ENCODE data around the gene DOCK1. TPM values are rescaled to one million over a fixed set of nuclear protein-coding genes. Genes with fewer than 3 reads are reported as not detected.

Gene DOCK1
- total RNA-seq, 2 donors from 2014 or later, result 52.9 to 76.7 TPM

DNA sequence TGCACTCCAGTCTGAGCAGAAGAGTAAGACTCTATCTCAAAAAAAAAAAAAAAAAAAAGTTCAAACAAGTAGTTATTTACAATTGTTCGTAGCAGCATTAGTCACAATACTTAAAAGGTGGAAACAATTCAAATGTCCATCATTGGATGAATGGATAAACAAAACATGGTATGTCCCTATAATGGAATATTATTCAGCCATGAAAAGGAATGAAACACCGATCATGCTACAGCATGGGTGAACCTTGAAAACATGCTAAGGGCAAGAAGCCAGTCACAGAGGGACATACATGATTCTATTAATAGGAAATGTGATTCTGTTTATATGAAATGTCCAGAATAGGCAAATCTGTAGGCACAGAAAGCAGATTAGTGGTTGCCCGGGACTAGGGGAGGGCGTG lies 15.9 kb downstream of the DOCK1 start:
- H3K27me3 ChIP-seq (replicated peaks; ENCODE audit: insufficient read depth), result no peaks in the 10 kb centered on the region
- no peak for ATAC-seq (ENCODE audit: insufficient number of reproducible peaks, low FRiP score, low read depth)
- H3K4me1 ChIP-seq (ENCODE audit: control insufficient read depth in 1 of 2, low read depth in 2 of 2), result peaks cover 4 to 10% of the 10 kb centered on the region in 2 donors
- no peaks in the 10 kb centered on the region for H3K36me3 ChIP-seq
- no peaks in the 10 kb centered on the region for H3K9me3 ChIP-seq
- no peak for DNase-seq (ENCODE audit: low spot score)
- H3K4me3 ChIP-seq, result no peak overlapping the region
- TF ChIP-seq, protein P1, sequence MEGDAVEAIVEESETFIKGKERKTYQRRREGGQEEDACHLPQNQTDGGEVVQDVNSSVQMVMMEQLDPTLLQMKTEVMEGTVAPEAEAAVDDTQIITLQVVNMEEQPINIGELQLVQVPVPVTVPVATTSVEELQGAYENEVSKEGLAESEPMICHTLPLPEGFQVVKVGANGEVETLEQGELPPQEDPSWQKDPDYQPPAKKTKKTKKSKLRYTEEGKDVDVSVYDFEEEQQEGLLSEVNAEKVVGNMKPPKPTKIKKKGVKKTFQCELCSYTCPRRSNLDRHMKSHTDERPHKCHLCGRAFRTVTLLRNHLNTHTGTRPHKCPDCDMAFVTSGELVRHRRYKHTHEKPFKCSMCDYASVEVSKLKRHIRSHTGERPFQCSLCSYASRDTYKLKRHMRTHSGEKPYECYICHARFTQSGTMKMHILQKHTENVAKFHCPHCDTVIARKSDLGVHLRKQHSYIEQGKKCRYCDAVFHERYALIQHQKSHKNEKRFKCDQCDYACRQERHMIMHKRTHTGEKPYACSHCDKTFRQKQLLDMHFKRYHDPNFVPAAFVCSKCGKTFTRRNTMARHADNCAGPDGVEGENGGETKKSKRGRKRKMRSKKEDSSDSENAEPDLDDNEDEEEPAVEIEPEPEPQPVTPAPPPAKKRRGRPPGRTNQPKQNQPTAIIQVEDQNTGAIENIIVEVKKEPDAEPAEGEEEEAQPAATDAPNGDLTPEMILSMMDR (IDR thresholded peaks at IDR 0.05), result no peak
- no peak overlapping the region for H3K27ac ChIP-seq

- H3K9me3 ChIP-seq, result no peaks in the 10 kb centered on the region
- H3K4me1 ChIP-seq (ENCODE audit: control insufficient read depth in 1 of 2, low read depth in 2 of 2), result peaks cover 4 to 10% of the 10 kb centered on the region in 2 donors
- no peak for DNase-seq (ENCODE audit: low spot score)
- ATAC-seq (ENCODE audit: insufficient number of reproducible peaks, low FRiP score, low read depth), result peak; percentile 63
- no peaks in the 10 kb centered on the region for H3K36me3 ChIP-seq
- peak overlapping the region in 1 of 2 donors; percentile 45 for H3K27ac ChIP-seq
- no peaks in the 10 kb centered on the region for H3K27me3 ChIP-seq (replicated peaks; ENCODE audit: insufficient read depth)
- H3K4me3 ChIP-seq, result no peak overlapping the region
- TF ChIP-seq, protein P1 (IDR thresholded peaks at IDR 0.05), result no peak
These were observed 16.8 kb downstream of the DOCK1 start for GRCh38 chr10:126921974-126922525.

- H3K4me1 ChIP-seq (ENCODE audit: control insufficient read depth in 1 of 2, low read depth in 2 of 2), result peaks cover 4 to 10% of the 10 kb centered on the region in 2 donors
- no peaks in the 10 kb centered on the region for H3K27me3 ChIP-seq (replicated peaks; ENCODE audit: insufficient read depth)
- no peak for DNase-seq (ENCODE audit: low spot score)
- TF ChIP-seq, protein P1 (IDR thresholded peaks at IDR 0.05), result no peak
- H3K4me3 ChIP-seq, result no peak overlapping the region
- ATAC-seq (ENCODE audit: insufficient number of reproducible peaks, low FRiP score, low read depth), result no peak
- no peaks in the 10 kb centered on the region for H3K9me3 ChIP-seq
- H3K27ac ChIP-seq, result no peak overlapping the region
- H3K36me3 ChIP-seq, result peaks cover 4% of the 10 kb centered on the region
These were observed 19.1 kb downstream of the DOCK1 start for GRCh38 chr10:126924180-126924914.

DNA sequence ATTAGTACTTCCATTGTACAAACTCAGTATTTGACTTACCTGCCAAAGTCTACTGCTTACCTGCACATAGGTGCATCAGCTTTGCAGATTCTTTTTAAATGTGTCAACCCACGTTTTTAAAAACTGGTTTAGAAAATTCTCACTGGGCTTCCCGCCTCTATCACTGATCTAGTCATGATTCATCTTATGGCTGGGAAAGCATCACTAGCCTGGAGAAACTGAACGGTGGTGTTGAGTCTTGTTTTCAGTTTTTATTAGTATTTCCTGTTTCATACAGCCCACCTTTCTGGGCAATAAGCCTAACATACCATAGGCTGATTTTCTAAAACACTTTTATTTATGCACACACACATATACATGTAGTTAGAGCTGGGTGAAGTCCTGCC lies 19.7 kb downstream of the DOCK1 start:
- peaks cover 4% of the 10 kb centered on the region for H3K36me3 ChIP-seq
- no peak overlapping the region for H3K27ac ChIP-seq
- H3K9me3 ChIP-seq, result no peaks in the 10 kb centered on the region
- no peak overlapping the region for H3K4me3 ChIP-seq
- no peak for ATAC-seq (ENCODE audit: insufficient number of reproducible peaks, low FRiP score, low read depth)
- no peak for DNase-seq (ENCODE audit: low spot score)
- TF ChIP-seq, protein P1 (IDR thresholded peaks at IDR 0.05), result no peak
- peaks cover 4 to 10% of the 10 kb centered on the region in 2 donors for H3K4me1 ChIP-seq (ENCODE audit: control insufficient read depth in 1 of 2, low read depth in 2 of 2)
- no peaks in the 10 kb centered on the region for H3K27me3 ChIP-seq (replicated peaks; ENCODE audit: insufficient read depth)

GRCh38 chr10:126926568-126926967 lies 21.3 kb downstream of the DOCK1 start:
- Histone ChIP-seq H3K36me3 (peaks cover 4% of the 10 kb centered on the region), H3K9me3 (no peaks in the 10 kb centered on the region), H3K27ac (no peak overlapping the region), H3K4me1 (ENCODE audit: control insufficient read depth in 1 of 2, low read depth in 2 of 2) (peaks cover 10 to 23% of the 10 kb centered on the region in 2 donors), H3K4me3 (no peak overlapping the region), H3K27me3 (replicated peaks; ENCODE audit: insufficient read depth) (no peaks in the 10 kb centered on the region)
- DNase-seq (ENCODE audit: low spot score), result no peak
- TF ChIP-seq, protein P1 (IDR thresholded peaks at IDR 0.05), result no peak
- ATAC-seq (ENCODE audit: insufficient number of reproducible peaks, low FRiP score, low read depth), result no peak
